ENCODE data around the gene PNMA6E.

Gene PNMA6E

GRCh38 chrX:153382563-153383482, 18.3 kb downstream of the PNMA6E start:
- H3K4me3 ChIP-seq (replicated peaks in 1 of 2; ENCODE audit: low read depth in 2 of 2, low read length in 2 of 2) = no peak overlapping the region
- no peak for TF ChIP-seq CTCF (IDR thresholded peaks at IDR 0.05; ENCODE audit: low read depth, low read length)
- no peak for DNase-seq (ENCODE audit: low read depth in 2 of 2)

- peak; percentile 2 for TF ChIP-seq CTCF (IDR thresholded peaks at IDR 0.05; ENCODE audit: low read depth, low read length)
- peak; percentile 84 to 96 for DNase-seq (ENCODE audit: low read depth in 2 of 2)
- no peak overlapping the region for H3K4me3 ChIP-seq (replicated peaks in 1 of 2; ENCODE audit: low read depth in 2 of 2, low read length in 2 of 2)
Measured at GRCh38 chrX:153381684-153382532, 19.2 kb downstream of the PNMA6E start.

GRCh38 chrX:153380691-153381090, 20.5 kb downstream of the PNMA6E start:
- peak in 1 of 2 donors; percentile 14 for DNase-seq (ENCODE audit: low read depth in 2 of 2)
- H3K4me3 ChIP-seq (replicated peaks in 1 of 2; ENCODE audit: low read depth in 2 of 2, low read length in 2 of 2) = no peak overlapping the region
- TF ChIP-seq CTCF (IDR thresholded peaks at IDR 0.05; ENCODE audit: low read depth, low read length) = no peak

- no peak for TF ChIP-seq CTCF (IDR thresholded peaks at IDR 0.05; ENCODE audit: low read depth, low read length)
- DNase-seq (ENCODE audit: low read depth in 2 of 2) = peak in 1 of 2 donors; percentile 5
- no peak overlapping the region for H3K4me3 ChIP-seq (replicated peaks in 1 of 2; ENCODE audit: low read depth in 2 of 2, low read length in 2 of 2)
Measured at GRCh38 chrX:153379971-153380581, 21.1 kb downstream of the PNMA6E start.

- no peak for DNase-seq (ENCODE audit: low read depth in 2 of 2)
- H3K4me3 ChIP-seq (replicated peaks in 1 of 2; ENCODE audit: low read depth in 2 of 2, low read length in 2 of 2) = no peak overlapping the region
- no peak for TF ChIP-seq CTCF (IDR thresholded peaks at IDR 0.05; ENCODE audit: low read depth, low read length)
Measured at GRCh38 chrX:153379508-153379907, 21.6 kb downstream of the PNMA6E start.

- H3K4me3 ChIP-seq (replicated peaks in 1 of 2; ENCODE audit: low read depth in 2 of 2, low read length in 2 of 2) = no peak overlapping the region
- no peak for TF ChIP-seq CTCF (IDR thresholded peaks at IDR 0.05; ENCODE audit: low read depth, low read length)
- no peak for DNase-seq (ENCODE audit: low read depth in 2 of 2)
Measured at GRCh38 chrX:153378607-153379006, 22.5 kb downstream of the PNMA6E start.

Data from cardiac fibroblast (primary cell).